Esophagus muscularis mucosa (tissue), 4 donors: ENCODE results near the gene SLC8A1. TPM values are rescaled to one million over a fixed set of nuclear protein-coding genes. Genes with fewer than 3 reads are reported as not detected.

ENCODE experiments used
- DNase-seq: peaks from one replicate; pipeline ENCODE4 v3.0.0-alpha.2; 2017; ENCODE audit errors: extremely low spot score
- H3K27ac ChIP-seq, 4 donors: fragments of 200-600 bp; sonication (generic); replicated peaks in 1 of 4; 1 replicate in 3 of 4; 2 replicates in 1 of 4; pipeline ENCODE4 v1.5.1; 2016 to 2019; ENCODE audit warnings: mild to moderate bottlenecking in 1 of 4
- H3K27me3 ChIP-seq, 4 donors: fragments of 200-600 bp; sonication (generic); one replicate each; pipeline versions ENCODE4 v1.5.1 to v1.6.0; 2016 to 2019
- H3K36me3 ChIP-seq, 4 donors: fragments of 200-600 bp; sonication (generic); one replicate each; pipeline ENCODE4 v1.5.1; 2016 to 2019
- H3K4me1 ChIP-seq, 4 donors: fragments of 200-600 bp; sonication (generic); one replicate each; pipeline ENCODE4 v1.5.1; 2016 to 2019
- H3K4me3 ChIP-seq, 4 donors: fragments of 200-600 bp; sonication (generic); 1 replicate in 2 of 4; 2 replicates in 2 of 4; pipeline ENCODE4 v1.5.1; 2016 to 2019; ENCODE audit warnings: mild to moderate bottlenecking in 4 of 4, moderate library complexity in 1 of 4
- H3K9me3 ChIP-seq, 4 donors: fragments of 200-600 bp; sonication (generic); 1 replicate in 3 of 4; 2 replicates in 1 of 4; pipeline ENCODE4 v1.5.1; 2016 to 2019
- EP300 ChIP-seq: sonication (generic); formaldehyde crosslinking; IDR thresholded peaks from one replicate; pipeline ENCODE4 v1.6.1; 2017; ENCODE audit warnings: antibody characterized with exemption
- POLR2A ChIP-seq: fragments of 450-650 bp; IDR thresholded peaks from one replicate; pipeline ENCODE4 v1.6.1; 2017; ENCODE audit warnings: antibody characterized with exemption, moderate library complexity, mild to moderate bottlenecking, low read depth
- POLR2AphosphoS5 ChIP-seq, 2 donors: sonication (generic); formaldehyde crosslinking; IDR thresholded peaks; one replicate each; pipeline ENCODE4 v1.6.1; 2017; ENCODE audit warnings: antibody characterized with exemption in 2 of 2
- WGBS: methylation state at CpG from one replicate; pipeline ENCODE4 v1.1.5; 2018; 5-methylcytosine and 5-hydroxymethylcytosine counted together
- intact Hi-C: fragments of 100-400 bp; cut with DNase I; formaldehyde crosslinking; loops from one replicate; pipeline ENCODE4 v1.15.1; 2023
- total RNA-seq, 4 donors: library from RNA; depleted of rRNA; stranded (reverse); fragments of >200 nt; gene quantifications; one replicate each; pipeline versions ENCODE4 v1.1.0 to v1.2.1, GENCODE V29; 2016
- TF ChIP-seq, protein P1 (sequence below), 3 experiments: fragments of 200-600 bp in 2 of 3; fragments of 450-650 bp in 1 of 3; sonication (generic) in 2 of 3; IDR thresholded peaks; one replicate each; pipeline ENCODE4 v1.5.1; 2017 to 2019; ENCODE audit warnings: antibody characterized with exemption in 3 of 3, mild to moderate bottlenecking in 2 of 3, moderate library complexity in 1 of 3

SLC8A1 gene
- total RNA-seq, 4 donors from 2014 or later, result 105 to 166 (median 157) TPM

DNA sequence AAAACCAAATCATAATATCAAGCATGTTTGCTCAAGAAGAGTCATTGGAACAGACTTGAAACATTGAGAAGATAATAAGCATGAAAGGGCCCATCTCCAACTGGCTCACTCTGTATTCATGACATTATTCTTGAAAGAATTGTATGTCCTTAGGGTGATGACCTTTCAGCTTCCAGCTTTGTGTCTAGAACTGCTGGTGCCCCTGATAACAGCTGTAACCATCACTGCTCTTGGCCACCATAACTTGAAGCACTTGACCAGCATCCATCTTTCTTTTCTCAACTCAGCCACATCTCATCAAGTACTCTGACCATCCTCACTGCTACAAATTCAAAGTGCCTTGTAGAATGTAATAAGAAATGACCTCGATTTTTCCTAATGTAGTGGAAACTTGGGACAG, 289.9 kb downstream of the SLC8A1 start:
- no peak overlapping the region for H3K4me3 ChIP-seq
- 56% methylated on average over 1 of the region's 1 CpG for WGBS
- intact Hi-C loops, result no loop called here
- H3K27me3 ChIP-seq, result no peaks in the 10 kb centered on the region
- peaks cover 17 to 24% (median 21%) of the 10 kb centered on the region in 4 donors for H3K4me1 ChIP-seq
- H3K9me3 ChIP-seq, result no peaks in the 10 kb centered on the region
- peaks cover 0 to 77% (median 36%) of the 10 kb centered on the region in 4 donors for H3K36me3 ChIP-seq
- no peak overlapping the region for H3K27ac ChIP-seq
- TF ChIP-seq POLR2A (no peak), POLR2AphosphoS5 (IDR thresholded peaks at IDR 0.05) (no peak), EP300 (no peak)
- TF ChIP-seq, protein P1, sequence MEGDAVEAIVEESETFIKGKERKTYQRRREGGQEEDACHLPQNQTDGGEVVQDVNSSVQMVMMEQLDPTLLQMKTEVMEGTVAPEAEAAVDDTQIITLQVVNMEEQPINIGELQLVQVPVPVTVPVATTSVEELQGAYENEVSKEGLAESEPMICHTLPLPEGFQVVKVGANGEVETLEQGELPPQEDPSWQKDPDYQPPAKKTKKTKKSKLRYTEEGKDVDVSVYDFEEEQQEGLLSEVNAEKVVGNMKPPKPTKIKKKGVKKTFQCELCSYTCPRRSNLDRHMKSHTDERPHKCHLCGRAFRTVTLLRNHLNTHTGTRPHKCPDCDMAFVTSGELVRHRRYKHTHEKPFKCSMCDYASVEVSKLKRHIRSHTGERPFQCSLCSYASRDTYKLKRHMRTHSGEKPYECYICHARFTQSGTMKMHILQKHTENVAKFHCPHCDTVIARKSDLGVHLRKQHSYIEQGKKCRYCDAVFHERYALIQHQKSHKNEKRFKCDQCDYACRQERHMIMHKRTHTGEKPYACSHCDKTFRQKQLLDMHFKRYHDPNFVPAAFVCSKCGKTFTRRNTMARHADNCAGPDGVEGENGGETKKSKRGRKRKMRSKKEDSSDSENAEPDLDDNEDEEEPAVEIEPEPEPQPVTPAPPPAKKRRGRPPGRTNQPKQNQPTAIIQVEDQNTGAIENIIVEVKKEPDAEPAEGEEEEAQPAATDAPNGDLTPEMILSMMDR (IDR thresholded peaks at IDR 0.05), result no peak
- DNase-seq, result peak; percentile 79

DNA sequence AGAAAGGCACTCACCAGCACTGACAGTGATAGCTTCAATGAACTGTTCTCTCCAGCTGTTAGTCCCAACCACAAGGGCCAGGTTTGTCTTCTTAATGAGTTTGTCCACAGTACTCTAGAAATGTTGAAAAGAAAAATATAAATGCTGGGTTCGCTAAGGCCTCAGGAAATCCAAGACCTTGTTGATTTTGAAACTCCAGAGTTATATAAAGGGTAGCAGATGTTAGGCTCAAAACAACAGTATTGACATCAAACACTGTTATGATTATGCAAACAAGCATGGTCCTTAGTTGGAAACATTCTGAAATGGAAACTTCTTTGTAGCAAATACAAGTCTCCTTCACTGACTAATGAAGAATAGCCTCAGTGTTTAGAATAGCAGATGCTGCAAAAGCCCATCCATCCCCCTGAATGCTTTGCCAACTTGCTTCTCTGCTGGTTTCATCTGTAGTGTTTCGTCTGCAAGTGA, 291.1 kb downstream of the SLC8A1 start:
- H3K9me3 ChIP-seq, result no peaks in the 10 kb centered on the region
- DNase-seq, result peak; percentile 84
- H3K4me3 ChIP-seq, result no peak overlapping the region
- no peak overlapping the region for H3K27ac ChIP-seq
- 70% methylated on average over 2 of the region's 2 CpGs for WGBS
- H3K36me3 ChIP-seq, result peaks cover 0 to 82% (median 41%) of the 10 kb centered on the region in 4 donors
- peaks cover 14 to 18% (median 15%) of the 10 kb centered on the region in 4 donors for H3K4me1 ChIP-seq
- H3K27me3 ChIP-seq, result no peaks in the 10 kb centered on the region
- intact Hi-C loops, result no loop called here
- TF ChIP-seq POLR2A (no peak), POLR2AphosphoS5 (IDR thresholded peaks at IDR 0.05) (no peak), EP300 (no peak)
- TF ChIP-seq, protein P1 (IDR thresholded peaks at IDR 0.05), result no peak

DNA sequence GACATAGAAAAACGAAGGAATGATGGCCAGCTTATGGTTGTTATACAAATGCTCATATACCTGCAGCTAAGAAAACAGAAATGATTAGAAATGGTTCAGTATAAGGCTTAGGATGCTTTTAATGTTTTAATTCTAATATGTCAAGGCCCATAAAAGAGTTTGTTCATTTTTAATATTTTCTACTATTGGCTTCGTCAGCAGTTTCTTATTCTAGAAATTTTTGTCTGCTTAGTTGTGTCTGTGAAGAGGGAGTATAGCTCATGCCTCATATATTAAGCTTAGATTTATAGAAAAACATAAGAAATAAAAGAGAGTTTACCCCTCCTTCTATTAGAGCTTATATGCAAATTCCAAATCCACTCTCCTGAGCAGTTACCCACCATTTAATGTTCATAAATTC, 292.6 kb downstream of the SLC8A1 start:
- H3K27me3 ChIP-seq, result no peaks in the 10 kb centered on the region
- H3K4me3 ChIP-seq, result no peak overlapping the region
- H3K9me3 ChIP-seq, result no peaks in the 10 kb centered on the region
- peaks cover 0 to 77% (median 42%) of the 10 kb centered on the region in 4 donors for H3K36me3 ChIP-seq
- TF ChIP-seq POLR2AphosphoS5 (IDR thresholded peaks at IDR 0.05) (no peak), POLR2A (no peak), EP300 (no peak)
- TF ChIP-seq, protein P1 (IDR thresholded peaks at IDR 0.05), result no peak
- peaks cover 0 to 4% (median under 1%) of the 10 kb centered on the region in 4 donors for H3K4me1 ChIP-seq
- intact Hi-C loops, result no loop called here
- 97% methylated on average over 2 of the region's 2 CpGs for WGBS
- no peak overlapping the region for H3K27ac ChIP-seq
- DNase-seq, result no peak

DNA sequence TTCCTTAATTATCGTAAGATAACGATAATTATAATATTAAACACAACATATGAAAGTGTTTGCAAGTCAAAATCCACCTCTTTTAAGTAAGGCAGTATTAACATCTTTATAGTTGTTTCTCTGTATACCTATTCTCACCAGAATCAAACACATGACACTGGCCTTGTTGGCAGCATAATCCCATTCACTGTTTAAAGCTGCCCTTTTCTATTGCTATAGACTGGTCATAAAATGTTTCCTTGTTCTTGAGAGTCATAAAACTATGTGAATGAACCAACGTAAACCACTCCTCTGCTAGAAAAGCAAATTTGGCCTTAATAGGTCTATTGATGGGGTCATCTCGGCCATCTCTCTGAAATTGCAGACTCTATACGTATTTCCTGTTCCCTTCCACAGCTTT, 293.1 kb downstream of the SLC8A1 start:
- no peak overlapping the region for H3K27ac ChIP-seq
- H3K9me3 ChIP-seq, result no peaks in the 10 kb centered on the region
- WGBS, result 97% methylated on average over 5 of the region's 5 CpGs
- H3K4me1 ChIP-seq, result peaks cover 0 to 3% (median 1%) of the 10 kb centered on the region in 4 donors
- H3K36me3 ChIP-seq, result peaks cover 0 to 72% (median 40%) of the 10 kb centered on the region in 4 donors
- intact Hi-C loops, result no loop called here
- no peak overlapping the region for H3K4me3 ChIP-seq
- DNase-seq, result peak; percentile 37
- no peaks in the 10 kb centered on the region for H3K27me3 ChIP-seq
- TF ChIP-seq POLR2A, result no peak
- TF ChIP-seq, protein P1 (IDR thresholded peaks at IDR 0.05), result no peak
- no peak for TF ChIP-seq EP300
- no peak for TF ChIP-seq POLR2AphosphoS5 (IDR thresholded peaks at IDR 0.05)

DNA sequence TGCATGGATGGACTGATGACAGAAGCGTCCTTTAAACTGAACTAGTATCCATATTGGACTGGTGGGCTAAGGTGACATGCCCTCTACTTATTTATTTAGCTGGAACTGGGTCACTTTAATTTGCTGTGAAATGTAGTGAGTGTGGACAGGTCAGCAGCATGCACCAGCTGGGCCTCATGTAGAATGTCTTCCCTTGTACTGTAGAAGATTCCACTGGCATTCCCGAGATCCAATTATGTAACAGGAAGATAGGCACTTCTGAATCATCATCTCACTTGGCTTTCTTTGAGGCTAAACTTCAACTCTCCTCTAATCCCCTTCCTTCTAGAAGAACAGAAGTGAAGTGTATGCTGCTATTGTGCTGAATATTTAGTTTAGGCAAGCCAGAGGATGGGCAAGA, 296.2 kb downstream of the SLC8A1 start:
- whole genome bisulfite sequencing, result 80% methylated on average over 2 of the region's 2 CpGs
- intact Hi-C loops, result no loop called here
- TF ChIP-seq POLR2AphosphoS5 (IDR thresholded peaks at IDR 0.05) (no peak), EP300 (no peak), POLR2A (no peak)
- TF ChIP-seq, protein P1 (IDR thresholded peaks at IDR 0.05), result no peak

More for the DNA sequence above, 296.2 kb downstream of the SLC8A1 start:
- DNase-seq, result peak; percentile 53
- H3K4me1 ChIP-seq, result peaks cover 0 to 6% (median 1%) of the 10 kb centered on the region in 4 donors
- H3K4me3 ChIP-seq, result no peak overlapping the region
- peaks cover 0 to 47% (median 25%) of the 10 kb centered on the region in 4 donors for H3K36me3 ChIP-seq
- no peak overlapping the region for H3K27ac ChIP-seq
- H3K27me3 ChIP-seq, result no peaks in the 10 kb centered on the region
- H3K9me3 ChIP-seq, result no peaks in the 10 kb centered on the region
